DND-41 (cell line): ENCODE data around the gene DLEU7.

ENCODE experiments used
- ATAC-seq: fragments of 200-7000 bp; cut with Tn5 transposase; 3 replicates; pipeline ENCODE4 v1.9.1; 2021; ENCODE audit warnings: low read depth; ENCODE audit not compliant: insufficient read depth
- DNase-seq: peaks from one replicate; pipeline ENCODE4 v3.0.0-alpha.2; 2020
- H2AFZ ChIP-seq: 2 replicates; pipeline ENCODE4 v1.6.0; 2012; ENCODE audit warnings: low read depth, low read length
- H3K27ac ChIP-seq: 2 replicates; pipeline ENCODE4 v1.5.1; 2012; ENCODE audit warnings: low read length, inconsistent platforms
- H3K27me3 ChIP-seq: fragments of 200-600 bp; sonication (generic); 2 replicates; pipeline ENCODE4 v1.6.0; 2012; ENCODE audit warnings: low read length, mild to moderate bottlenecking, inconsistent platforms; ENCODE audit not compliant: insufficient read depth, poor library complexity
- H3K36me3 ChIP-seq: 2 replicates; pipeline ENCODE4 v1.5.1; 2012; ENCODE audit warnings: low read length, inconsistent platforms; ENCODE audit not compliant: insufficient read depth
- H3K4me1 ChIP-seq: 2 replicates; pipeline ENCODE4 v1.5.1; 2012; ENCODE audit warnings: mild to moderate bottlenecking, low read length; ENCODE audit not compliant: insufficient read depth
- H3K4me2 ChIP-seq: 2 replicates; pipeline ENCODE4 v1.6.0; 2012; ENCODE audit warnings: mild to moderate bottlenecking, moderate library complexity, low read length, inconsistent platforms; ENCODE audit not compliant: insufficient read depth
- H3K4me3 ChIP-seq, 2 experiments: fragments of 200-600 bp in 1 of 2; shearing (Covaris generic) in 1 of 2; 2 replicates each; pipeline ENCODE4 v1.5.1; 2012 to 2016; ENCODE audit warnings: inconsistent platforms in 2 of 2, low read length in 2 of 2, mild to moderate bottlenecking in 2 of 2, low read depth in 1 of 2, moderate library complexity in 1 of 2
- H3K79me2 ChIP-seq: 2 replicates; pipeline ENCODE4 v1.6.0; 2012; ENCODE audit warnings: low read length, inconsistent platforms; ENCODE audit not compliant: insufficient read depth
- H3K9ac ChIP-seq: 2 replicates; pipeline ENCODE4 v1.6.0; 2012; ENCODE audit warnings: low read depth, mild to moderate bottlenecking, inconsistent platforms, low read length, moderate library complexity
- H3K9me3 ChIP-seq: 2 replicates; pipeline ENCODE4 v1.5.1; 2012; ENCODE audit warnings: low read length, moderate library complexity, mild to moderate bottlenecking, inconsistent platforms; ENCODE audit not compliant: insufficient read depth, severe bottlenecking
- H4K20me1 ChIP-seq: 2 replicates; pipeline ENCODE4 v1.6.0; 2012; ENCODE audit warnings: low read length; ENCODE audit not compliant: insufficient read depth
- EZH2 ChIP-seq: IDR thresholded peaks from 3 replicates; pipeline ENCODE4 v1.6.1; 2012; ENCODE audit warnings: borderline replicate concordance, low read depth, mild to moderate bottlenecking, moderate library complexity, low read length, inconsistent platforms; ENCODE audit not compliant: severe bottlenecking
- TF ChIP-seq, protein P1 (sequence below): IDR thresholded peaks from 2 replicates; pipeline ENCODE4 v1.5.1; 2012; ENCODE audit warnings: borderline replicate concordance, low read length, moderate library complexity, mild to moderate bottlenecking; ENCODE audit not compliant: poor library complexity, severe bottlenecking; ENCODE audit errors: extremely low read depth

DLEU7 gene

DNA sequence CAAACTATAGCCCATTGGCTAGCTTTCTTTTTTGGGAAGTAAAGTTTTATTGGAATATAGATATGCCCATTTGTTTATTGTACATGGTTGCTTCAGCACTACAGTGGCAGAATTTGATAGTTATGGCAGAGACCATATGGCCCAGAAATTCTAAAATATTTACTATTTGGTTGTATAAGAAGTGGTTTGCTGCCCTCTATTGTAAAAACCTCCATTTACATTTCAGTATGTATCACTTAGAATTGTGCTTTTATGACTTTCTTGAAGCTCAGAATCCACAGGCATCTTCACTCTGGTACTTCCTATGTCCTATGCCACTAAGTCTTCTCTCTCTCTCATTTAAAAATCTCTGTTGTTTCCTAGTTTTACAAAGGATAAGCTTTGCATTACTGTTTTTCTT lies 37.7 kb downstream of the DLEU7 start:
- Histone ChIP-seq H3K4me1 (peaks cover 17% of the 10 kb centered on the region), H3K4me2 (no peak overlapping the region), H3K27ac (peak overlapping the region; percentile 32; the same call in 1 of the 2 replicates), H3K36me3 (no peaks in the 10 kb centered on the region), H3K9me3 (peaks cover 6% of the 10 kb centered on the region), H3K27me3 (no peaks in the 10 kb centered on the region), H3K79me2 (no peaks in the 10 kb centered on the region; the same call in none of the 2 replicates), H3K4me3 (no peak overlapping the region), H2AFZ (no peak overlapping the region), H4K20me1 (no peaks in the 10 kb centered on the region), H3K9ac (no peak overlapping the region)
- TF ChIP-seq, protein P1, sequence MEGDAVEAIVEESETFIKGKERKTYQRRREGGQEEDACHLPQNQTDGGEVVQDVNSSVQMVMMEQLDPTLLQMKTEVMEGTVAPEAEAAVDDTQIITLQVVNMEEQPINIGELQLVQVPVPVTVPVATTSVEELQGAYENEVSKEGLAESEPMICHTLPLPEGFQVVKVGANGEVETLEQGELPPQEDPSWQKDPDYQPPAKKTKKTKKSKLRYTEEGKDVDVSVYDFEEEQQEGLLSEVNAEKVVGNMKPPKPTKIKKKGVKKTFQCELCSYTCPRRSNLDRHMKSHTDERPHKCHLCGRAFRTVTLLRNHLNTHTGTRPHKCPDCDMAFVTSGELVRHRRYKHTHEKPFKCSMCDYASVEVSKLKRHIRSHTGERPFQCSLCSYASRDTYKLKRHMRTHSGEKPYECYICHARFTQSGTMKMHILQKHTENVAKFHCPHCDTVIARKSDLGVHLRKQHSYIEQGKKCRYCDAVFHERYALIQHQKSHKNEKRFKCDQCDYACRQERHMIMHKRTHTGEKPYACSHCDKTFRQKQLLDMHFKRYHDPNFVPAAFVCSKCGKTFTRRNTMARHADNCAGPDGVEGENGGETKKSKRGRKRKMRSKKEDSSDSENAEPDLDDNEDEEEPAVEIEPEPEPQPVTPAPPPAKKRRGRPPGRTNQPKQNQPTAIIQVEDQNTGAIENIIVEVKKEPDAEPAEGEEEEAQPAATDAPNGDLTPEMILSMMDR, result peak; percentile 50
- TF ChIP-seq EZH2, result no peak
- ATAC-seq (no peak), DNase-seq (no peak)

DNA sequence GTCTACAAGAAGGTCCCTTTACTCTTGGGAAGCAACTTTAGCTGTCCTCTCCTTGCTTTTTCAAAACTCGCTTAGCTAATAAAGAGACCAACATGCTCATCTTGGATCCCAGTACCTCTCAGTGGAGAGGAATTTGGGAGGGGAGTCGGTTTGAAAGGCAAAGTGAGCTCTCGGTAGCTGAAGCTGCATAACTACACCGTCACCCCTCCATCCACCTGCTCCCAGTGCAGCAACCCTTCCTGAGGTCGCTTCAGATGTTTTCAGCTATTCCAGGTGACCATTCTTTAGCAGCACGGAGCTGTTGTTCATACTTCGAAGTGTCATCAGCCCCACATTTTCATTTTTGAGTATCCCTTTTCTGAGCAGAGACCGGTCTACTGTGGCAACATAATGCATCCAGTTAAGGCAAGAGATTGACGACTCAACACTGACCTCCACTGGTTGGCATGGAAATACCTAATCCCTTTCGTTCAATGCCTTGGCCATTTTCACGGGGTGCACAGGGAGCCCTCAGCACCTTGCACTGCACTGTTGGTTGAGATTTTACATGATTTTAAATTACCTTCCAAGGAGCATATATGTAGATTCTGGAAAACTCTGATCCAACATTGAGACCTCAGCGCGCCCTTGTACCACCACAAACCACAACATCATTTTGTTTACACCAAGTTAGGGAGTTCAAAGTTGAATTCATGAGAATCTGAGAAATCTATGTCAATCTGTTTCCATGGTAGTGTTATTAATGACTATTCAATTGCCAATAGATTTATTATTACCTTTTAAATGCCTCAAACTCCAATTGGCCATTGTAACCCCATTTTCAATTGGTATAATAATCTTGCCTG lies 42.2 kb downstream of the DLEU7 start:
- no peak for TF ChIP-seq EZH2
- TF ChIP-seq, protein P1, result peak; percentile 91
- 0 out of 2 replicates have a peak overlapping the region, but pooled peaks have one; percentile 1 for H3K4me2 ChIP-seq
- no peaks in the 10 kb centered on the region for H3K36me3 ChIP-seq
- H3K4me3 ChIP-seq, result no peak overlapping the region
- H3K9me3 ChIP-seq, result peaks cover 6% of the 10 kb centered on the region
- no peak overlapping the region for H2AFZ ChIP-seq
- peak; percentile 81 for DNase-seq
- H3K27me3 ChIP-seq, result no peaks in the 10 kb centered on the region
- H3K4me1 ChIP-seq, result peaks cover 38% of the 10 kb centered on the region
- H3K79me2 ChIP-seq, result no peaks in the 10 kb centered on the region; the same call in 1 of the 2 replicates
- no peaks in the 10 kb centered on the region for H4K20me1 ChIP-seq
- peak overlapping the region; percentile 2; the same call in 1 of the 2 replicates for H3K9ac ChIP-seq
- H3K27ac ChIP-seq, result peak overlapping the region; percentile 58
- ATAC-seq, result peak; percentile 91

DNA sequence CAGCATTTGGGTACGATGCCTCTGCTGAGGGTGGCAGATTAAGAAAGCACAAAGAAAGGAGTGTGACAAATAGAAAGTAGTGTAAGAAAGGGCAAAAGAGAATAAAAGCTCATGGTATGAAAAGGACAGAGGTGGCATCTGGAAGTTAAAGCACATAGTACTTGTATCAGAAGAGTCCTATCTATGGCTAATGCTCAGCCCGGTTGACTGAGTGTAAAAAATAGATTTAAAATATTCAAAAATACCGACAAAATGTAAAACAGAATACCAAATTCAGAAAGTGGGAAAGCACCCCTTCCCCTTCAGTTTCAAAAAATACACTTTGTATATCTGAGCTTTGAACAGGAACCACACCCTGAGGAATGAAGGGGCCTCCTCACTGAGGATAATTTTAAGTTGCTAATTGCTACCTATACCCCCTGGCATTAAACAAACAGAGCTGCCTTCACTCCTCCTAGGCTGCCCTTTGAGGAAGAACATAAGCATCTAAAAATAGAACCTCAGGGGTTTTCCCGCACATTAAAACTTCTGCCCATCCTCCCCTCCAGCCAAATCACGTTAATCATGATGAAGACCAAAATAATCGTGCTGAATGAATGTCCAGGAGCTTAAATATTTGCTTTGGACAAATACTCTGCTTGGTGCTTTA lies 43.3 kb downstream of the DLEU7 start:
- H4K20me1 ChIP-seq, result no peaks in the 10 kb centered on the region
- ATAC-seq (no peak), DNase-seq (no peak)
- H3K9ac ChIP-seq, result peak overlapping the region; percentile 2; the same call in 1 of the 2 replicates
- no peaks in the 10 kb centered on the region for H3K27me3 ChIP-seq
- no peaks in the 10 kb centered on the region for H3K79me2 ChIP-seq
- no peaks in the 10 kb centered on the region for H3K9me3 ChIP-seq
- TF ChIP-seq EZH2, result no peak
- TF ChIP-seq, protein P1, result no peak
- no peak overlapping the region for H3K4me3 ChIP-seq
- peaks cover 38% of the 10 kb centered on the region for H3K4me1 ChIP-seq
- no peak overlapping the region for H3K4me2 ChIP-seq
- H2AFZ ChIP-seq, result no peak overlapping the region
- H3K27ac ChIP-seq, result peak overlapping the region; percentile 58
- no peaks in the 10 kb centered on the region for H3K36me3 ChIP-seq
